ENCODE measurements around the gene SUFU. TPM values are rescaled to one million over a fixed set of nuclear protein-coding genes. Genes with fewer than 3 reads are reported as not detected.

The SUFU gene
- total and polyA plus RNA-seq, 10 donors = 2.0 to 21.9 (median 13.0) TPM

DNA sequence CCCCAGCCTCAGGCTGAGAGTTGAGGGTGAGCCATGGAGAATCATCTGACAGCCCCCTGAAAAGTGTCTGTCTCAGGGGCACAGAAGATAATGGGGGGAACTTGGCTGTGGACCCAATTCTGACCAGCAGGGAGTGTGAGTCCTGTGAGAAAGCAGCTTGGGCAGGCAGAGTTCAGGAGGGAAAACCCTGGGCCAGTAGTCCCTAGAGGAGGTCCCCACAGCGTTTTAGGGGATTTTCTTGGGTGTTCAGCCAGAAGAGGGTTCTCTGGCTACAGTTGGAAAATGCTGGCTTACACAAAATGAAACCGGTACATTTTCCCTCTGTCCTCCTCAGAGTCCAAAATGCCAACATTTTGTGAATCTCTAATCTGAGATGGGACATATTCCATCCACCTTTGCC is 104.7 kb downstream of the SUFU start:
- Histone ChIP-seq H3K27ac (no peak overlapping the region), H3K4me1 (peaks cover 11 to 59% (median 30%) of the 10 kb centered on the region in 6 donors), H3K27me3 (replicated peaks in 1 of 7) (no peaks in the 10 kb centered on the region), H3K36me3 (peaks cover 0 to 51% (median 7%) of the 10 kb centered on the region in 6 donors), H3K9me3 (no peaks in the 10 kb centered on the region), H3K4me3 (no peak overlapping the region)
- 67 to 89% (median 74%) methylated on average over 2 of the region's 2 CpGs for WGBS, 5 donors
- TF ChIP-seq POLR2A (IDR thresholded peaks at IDR 0.05) (no peak), POLR2AphosphoS5 (IDR thresholded peaks at IDR 0.05) (no peak)
- TF ChIP-seq, protein P1, sequence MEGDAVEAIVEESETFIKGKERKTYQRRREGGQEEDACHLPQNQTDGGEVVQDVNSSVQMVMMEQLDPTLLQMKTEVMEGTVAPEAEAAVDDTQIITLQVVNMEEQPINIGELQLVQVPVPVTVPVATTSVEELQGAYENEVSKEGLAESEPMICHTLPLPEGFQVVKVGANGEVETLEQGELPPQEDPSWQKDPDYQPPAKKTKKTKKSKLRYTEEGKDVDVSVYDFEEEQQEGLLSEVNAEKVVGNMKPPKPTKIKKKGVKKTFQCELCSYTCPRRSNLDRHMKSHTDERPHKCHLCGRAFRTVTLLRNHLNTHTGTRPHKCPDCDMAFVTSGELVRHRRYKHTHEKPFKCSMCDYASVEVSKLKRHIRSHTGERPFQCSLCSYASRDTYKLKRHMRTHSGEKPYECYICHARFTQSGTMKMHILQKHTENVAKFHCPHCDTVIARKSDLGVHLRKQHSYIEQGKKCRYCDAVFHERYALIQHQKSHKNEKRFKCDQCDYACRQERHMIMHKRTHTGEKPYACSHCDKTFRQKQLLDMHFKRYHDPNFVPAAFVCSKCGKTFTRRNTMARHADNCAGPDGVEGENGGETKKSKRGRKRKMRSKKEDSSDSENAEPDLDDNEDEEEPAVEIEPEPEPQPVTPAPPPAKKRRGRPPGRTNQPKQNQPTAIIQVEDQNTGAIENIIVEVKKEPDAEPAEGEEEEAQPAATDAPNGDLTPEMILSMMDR (IDR thresholded peaks at IDR 0.05 in 8 of 11, conservative IDR thresholded peaks at IDR 0.05 in 3 of 11) = no peak
- no peak for DNase-seq
- intact Hi-C loops (cut with DNase I; ENCODE audit: low total_unique reads) = no loop called here

DNA sequence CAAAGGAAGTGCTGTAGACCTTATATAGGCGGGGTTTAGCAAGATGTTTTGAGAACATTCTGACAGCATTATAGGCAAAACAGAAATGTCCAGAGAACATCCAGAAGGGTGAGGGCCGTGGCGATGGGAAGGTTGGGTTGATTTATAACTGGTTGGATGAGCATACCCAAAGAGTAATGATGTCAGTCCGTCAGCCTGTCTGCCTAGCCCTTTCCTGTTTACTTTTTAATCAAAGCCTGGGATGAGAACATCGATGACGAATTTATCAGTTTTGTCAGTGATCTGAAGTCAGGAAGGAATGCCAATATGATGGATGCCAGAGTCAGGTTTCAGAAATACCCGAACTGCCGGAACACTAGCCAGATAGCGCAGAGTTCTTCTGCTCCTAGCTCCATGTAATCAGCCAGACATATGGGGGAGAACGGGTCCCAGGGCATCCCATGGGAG is 106.7 kb downstream of the SUFU start:
- TF ChIP-seq, protein P1 (IDR thresholded peaks at IDR 0.05 in 8 of 11, conservative IDR thresholded peaks at IDR 0.05 in 3 of 11) = no peak
- no peak for TF ChIP-seq POLR2A (IDR thresholded peaks at IDR 0.05)
- TF ChIP-seq POLR2AphosphoS5 (IDR thresholded peaks at IDR 0.05) = no peak
- intact Hi-C loops (cut with DNase I; ENCODE audit: low total_unique reads) = no loop called here
- Histone ChIP-seq H3K4me1 (peaks cover 5 to 58% (median 26%) of the 10 kb centered on the region in 6 donors), H3K36me3 (peaks cover 0 to 46% (median 7%) of the 10 kb centered on the region in 6 donors), H3K9me3 (no peaks in the 10 kb centered on the region), H3K27me3 (replicated peaks in 1 of 7) (no peaks in the 10 kb centered on the region), H3K27ac (no peak overlapping the region), H3K4me3 (no peak overlapping the region)
- DNase-seq = no peak
- 91 to 93% (median 92%) methylated on average over 10 of the region's 10 CpGs for WGBS, 5 donors

DNA sequence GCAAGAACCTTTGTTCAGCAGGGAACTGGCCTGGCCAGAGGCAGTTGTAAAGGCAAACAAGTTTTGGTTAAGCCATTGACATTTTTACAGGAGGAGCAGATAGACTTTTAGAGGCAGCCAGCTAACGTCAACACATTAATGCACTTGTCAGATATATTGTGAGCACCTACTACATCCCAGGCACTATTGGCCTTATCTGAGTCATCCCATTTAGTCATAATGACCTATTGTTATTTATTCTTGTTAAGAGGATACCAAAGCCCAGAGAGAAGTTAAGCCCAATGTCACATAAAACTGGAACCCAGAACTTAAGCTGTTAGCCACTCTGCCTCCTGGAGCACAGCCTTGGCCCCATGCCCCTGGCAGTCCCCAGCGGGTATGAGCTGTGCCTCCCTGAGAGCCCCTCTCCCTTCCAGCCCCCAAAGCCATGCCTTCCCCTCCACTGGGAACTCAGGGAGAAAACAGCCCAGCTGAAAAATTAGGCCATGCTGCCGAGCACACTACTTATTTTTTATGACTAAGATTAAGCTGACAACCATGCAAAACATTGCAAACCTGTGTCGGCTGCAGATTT is 107.8 kb downstream of the SUFU start:
- Histone ChIP-seq H3K9me3 (no peaks in the 10 kb centered on the region), H3K27ac (peak overlapping the region in 5 of 8 donors; percentile 14 to 55 (median 31)), H3K4me3 (no peak overlapping the region), H3K27me3 (replicated peaks in 1 of 7) (no peaks in the 10 kb centered on the region), H3K36me3 (peaks cover 0 to 50% (median 10%) of the 10 kb centered on the region in 6 donors), H3K4me1 (peaks cover 5 to 64% (median 36%) of the 10 kb centered on the region in 6 donors)
- WGBS, 5 donors = 64 to 86% (median 70%) methylated on average over 4 of the region's 4 CpGs
- intact Hi-C loops (cut with DNase I; ENCODE audit: low total_unique reads) = no loop called here
- TF ChIP-seq, protein P1 (IDR thresholded peaks at IDR 0.05 in 8 of 11, conservative IDR thresholded peaks at IDR 0.05 in 3 of 11) = no peak
- TF ChIP-seq POLR2AphosphoS5 (IDR thresholded peaks at IDR 0.05) (no peak), POLR2A (IDR thresholded peaks at IDR 0.05) (no peak)
- no peak for DNase-seq

DNA sequence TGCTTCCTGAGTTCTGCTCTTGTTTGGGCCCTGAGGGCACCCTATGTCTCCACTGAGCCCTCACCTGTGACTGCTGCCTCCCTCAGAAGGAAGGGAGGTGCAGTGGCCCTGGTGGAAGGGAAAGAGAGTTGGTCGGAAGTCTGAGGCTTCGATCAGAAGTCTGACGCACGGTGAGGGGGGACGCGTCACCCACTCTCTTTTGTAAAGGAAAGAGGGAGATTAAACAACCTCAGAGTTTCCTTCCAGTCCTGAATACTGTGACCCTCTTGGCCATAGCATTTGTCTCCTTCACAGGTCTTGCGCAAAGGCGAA is 109.1 kb downstream of the SUFU start:
- 32 to 69% (median 41%) methylated on average over 8 of the region's 8 CpGs for WGBS, 5 donors
- H3K4me3 ChIP-seq = no peak overlapping the region
- no peaks in the 10 kb centered on the region for H3K27me3 ChIP-seq (replicated peaks in 1 of 7)
- peaks cover 0 to 64% (median 23%) of the 10 kb centered on the region in 6 donors for H3K36me3 ChIP-seq
- H3K27ac ChIP-seq = peak overlapping the region; percentile 23 to 77 (median 60)
- intact Hi-C loops (cut with DNase I; ENCODE audit: low total_unique reads) = no loop called here
- peaks cover 5 to 71% (median 37%) of the 10 kb centered on the region in 6 donors for H3K4me1 ChIP-seq
- DNase-seq = peak; percentile 66
- no peaks in the 10 kb centered on the region for H3K9me3 ChIP-seq
- TF ChIP-seq, protein P1 (IDR thresholded peaks at IDR 0.05 in 8 of 11, conservative IDR thresholded peaks at IDR 0.05 in 3 of 11) = no peak
- peak in 2 of 3 donors; percentile 51 to 52 for TF ChIP-seq POLR2AphosphoS5 (IDR thresholded peaks at IDR 0.05)

Data from spleen (tissue), 11 donors.